ENCODE measurements around the gene SYT7. TPM values are rescaled to one million over a fixed set of nuclear protein-coding genes. Genes with fewer than 3 reads are reported as not detected.
A peak's percentile ranks its signal among the peaks of the same experiment; 100 is the strongest.

Gene SYT7
- total RNA-seq, result 1 to 10 TPM; 1.3 to 4.2 (median 1.8) TPM

GRCh38 chr11:61581030-61581928 is at the start of gene SYT7:
Gene SYT7 (minus strand): TSS chr11:61581076. CDS start chr11:61580820, 256 bp downstream.
- TF ChIP-seq POLR2AphosphoS5 (IDR thresholded peaks at IDR 0.05) (peak; percentile 65 to 89), CTCF (IDR thresholded peaks at IDR 0.05) (peak in 2 of 3 experiments; percentile 9 to 47), POLR2A (IDR thresholded peaks at IDR 0.05; ENCODE audit: low read depth) (peak; percentile 89), EP300 (IDR thresholded peaks at IDR 0.05) (no peak)
- no peaks in the 10 kb centered on the region for H3K36me3 ChIP-seq
- peak within 1 kb of the TSS; percentile 59 to 77 (median 60) for H3K4me3 ChIP-seq
- peak; percentile 97 for DNase-seq (ENCODE audit: extremely low spot score)
- 8% methylated on average over 5 of the region's 96 CpGs for WGBS
- no peaks in the 10 kb centered on the region for H3K9me3 ChIP-seq
- H3K27ac ChIP-seq (replicated peaks in 1 of 4), result peak within 1 kb of the TSS; percentile 68 to 74 (median 69)
- H3K27me3 ChIP-seq, result peaks cover 5 to 36% (median 14%) of the 10 kb centered on the region in 4 donors
- peaks cover 15 to 20% (median 16%) of the 10 kb centered on the region in 4 donors for H3K4me1 ChIP-seq
- intact Hi-C loops (cut with DNase I), result loop anchor here (10.0 kb wide), 1 partner anchor 154 kb away; no protein-coding TSS in a partner anchor

- Histone ChIP-seq H3K4me1 (peaks cover 7 to 19% (median 10%) of the 10 kb centered on the region in 4 donors), H3K27me3 (no peaks in the 10 kb centered on the region), H3K9me3 (no peaks in the 10 kb centered on the region), H3K27ac (replicated peaks in 1 of 4) (no peak overlapping the region), H3K36me3 (no peaks in the 10 kb centered on the region), H3K4me3 (no peak overlapping the region)
- TF ChIP-seq CTCF (IDR thresholded peaks at IDR 0.05), result no peak
- TF ChIP-seq POLR2A (IDR thresholded peaks at IDR 0.05; ENCODE audit: low read depth), result no peak
- no peak for TF ChIP-seq EP300 (IDR thresholded peaks at IDR 0.05)
- no peak for TF ChIP-seq POLR2AphosphoS5 (IDR thresholded peaks at IDR 0.05)
- WGBS, result 71% methylated on average over 10 of the region's 10 CpGs
- intact Hi-C loops (cut with DNase I), result loop anchor here (10.0 kb wide), 1 partner anchor 185 kb away; no protein-coding TSS in a partner anchor
- no peak for DNase-seq (ENCODE audit: extremely low spot score)
These were observed 49.2 kb upstream of the SYT7 start for GRCh38 chr11:61630089-61630488.

GRCh38 chr11:61629082-61629833 is 48.4 kb upstream of the SYT7 start:
- Histone ChIP-seq H3K4me1 (peaks cover 7 to 19% (median 10%) of the 10 kb centered on the region in 4 donors), H3K4me3 (no peak overlapping the region), H3K9me3 (no peaks in the 10 kb centered on the region), H3K36me3 (no peaks in the 10 kb centered on the region), H3K27ac (replicated peaks in 1 of 4) (no peak overlapping the region), H3K27me3 (no peaks in the 10 kb centered on the region)
- DNase-seq (ENCODE audit: extremely low spot score), result no peak
- intact Hi-C loops (cut with DNase I), result loop anchor here (10.0 kb wide), 1 partner anchor 84 kb away; no protein-coding TSS in a partner anchor
- no peak for TF ChIP-seq EP300 (IDR thresholded peaks at IDR 0.05)
- TF ChIP-seq POLR2AphosphoS5 (IDR thresholded peaks at IDR 0.05), result no peak
- TF ChIP-seq CTCF (IDR thresholded peaks at IDR 0.05), result no peak
- no peak for TF ChIP-seq POLR2A (IDR thresholded peaks at IDR 0.05; ENCODE audit: low read depth)
- 90% methylated on average over 17 of the region's 18 CpGs for WGBS

GRCh38 chr11:61628662-61628970 is 47.7 kb upstream of the SYT7 start:
- no peaks in the 10 kb centered on the region for H3K27me3 ChIP-seq
- peaks cover 7 to 19% (median 10%) of the 10 kb centered on the region in 4 donors for H3K4me1 ChIP-seq
- TF ChIP-seq EP300 (IDR thresholded peaks at IDR 0.05), result no peak
- no peak for TF ChIP-seq CTCF (IDR thresholded peaks at IDR 0.05)
- TF ChIP-seq POLR2A (IDR thresholded peaks at IDR 0.05; ENCODE audit: low read depth), result no peak
- TF ChIP-seq POLR2AphosphoS5 (IDR thresholded peaks at IDR 0.05), result no peak
- no peaks in the 10 kb centered on the region for H3K9me3 ChIP-seq
- WGBS, result 63% methylated on average over 5 of the region's 5 CpGs
- intact Hi-C loops (cut with DNase I), result loop anchor here (10.0 kb wide), 1 partner anchor 84 kb away; no protein-coding TSS in a partner anchor
- H3K27ac ChIP-seq (replicated peaks in 1 of 4), result no peak overlapping the region
- DNase-seq (ENCODE audit: extremely low spot score), result no peak
- H3K36me3 ChIP-seq, result no peaks in the 10 kb centered on the region
- no peak overlapping the region for H3K4me3 ChIP-seq

All from esophagus muscularis mucosa (tissue), 4 donors.